IMR-90 (cell line): Measurements from ENCODE around the gene PTPRQ. TPM values are rescaled to one million over a fixed set of nuclear protein-coding genes. Genes with fewer than 3 reads are reported as not detected.

Experiments used
- ATAC-seq: fragments of 200-7000 bp; cut with Tn5 transposase; 2 replicates; pipeline ENCODE4 v1.9.1; 2020; ENCODE audit warnings: low read depth, mild to moderate bottlenecking, moderate library complexity
- BruUV-seq: library from RNA; stranded (reverse); fragments of 400-500 nt; replicated peaks from 2 replicates; lab custom pipeline; 2021; lab: Mats Ljungman, UMichigan
- CTCF ChIA-PET: fragments of 300-600 bp; formaldehyde crosslinking; extraction: SDS; loops from one replicate; lab custom pipeline; 2021; ENCODE audit warnings: antibody characterized with exemption; lab: Yijun Ruan, JAX
- POLR2A ChIA-PET: fragments of 300-600 bp; sonication (Branson Sonifier 250); formaldehyde crosslinking; loops from one replicate; lab custom pipeline; 2022; ENCODE audit warnings: antibody characterized with exemption; ENCODE audit not compliant: unreplicated experiment; lab: Charles Lee
- DNase-seq: peaks from one replicate; pipeline ENCODE4 v3.0.0; 2013
- H2AFZ ChIP-seq: replicated peaks from 2 replicates; pipeline ENCODE3; 2013; ENCODE audit warnings: low read length, mild to moderate bottlenecking; ENCODE audit not compliant: poor library complexity
- H2AK5ac ChIP-seq: 2 replicates; pipeline ENCODE4 v1.6.1; 2013; ENCODE audit warnings: low read depth, low read length, inconsistent platforms
- H2AK9ac ChIP-seq: replicated peaks from 2 replicates; pipeline ENCODE3; 2013; ENCODE audit warnings: mild to moderate bottlenecking, low read depth, low read length, moderate library complexity; ENCODE audit not compliant: poor library complexity
- H2BK120ac ChIP-seq: 2 replicates; pipeline ENCODE4 v1.6.1; 2013; ENCODE audit warnings: low read depth, low read length, inconsistent platforms
- H2BK15ac ChIP-seq: 3 replicates; pipeline ENCODE4 v1.6.1; 2013; ENCODE audit warnings: low read depth, low read length, inconsistent platforms
- H2BK20ac ChIP-seq: 2 replicates; pipeline ENCODE4 v1.6.1; 2013; ENCODE audit warnings: low read depth, mild to moderate bottlenecking, inconsistent platforms, low read length, moderate library complexity
- H2BK5ac ChIP-seq: 2 replicates; pipeline ENCODE4 v1.6.1; 2013; ENCODE audit warnings: mild to moderate bottlenecking, low read depth, low read length, inconsistent platforms; ENCODE audit not compliant: poor library complexity, severe bottlenecking
- H3K14ac ChIP-seq: replicated peaks from 2 replicates; pipeline ENCODE4 v1.6.1; 2013; ENCODE audit warnings: low read depth, low read length, inconsistent platforms
- H3K18ac ChIP-seq: 2 replicates; pipeline ENCODE4 v1.6.1; 2013; ENCODE audit warnings: low read depth, low read length, control low read depth
- H3K23ac ChIP-seq: 2 replicates; pipeline ENCODE4 v1.6.1; 2013; ENCODE audit warnings: low read depth, low read length, inconsistent platforms
- H3K27ac ChIP-seq: 2 replicates; pipeline ENCODE4 v1.5.1; 2013; ENCODE audit warnings: mild to moderate bottlenecking, control low read depth, low read length; ENCODE audit not compliant: insufficient read depth
- H3K27me3 ChIP-seq: 2 replicates; pipeline ENCODE4 v1.6.1; 2013; ENCODE audit warnings: low read length; ENCODE audit not compliant: control insufficient read depth, insufficient read depth
- H3K36me3 ChIP-seq: 2 replicates; pipeline ENCODE4 v1.6.1; 2013; ENCODE audit warnings: low read length, mixed read lengths; ENCODE audit not compliant: control insufficient read depth, insufficient read depth
- H3K4ac ChIP-seq: 2 replicates; pipeline ENCODE4 v1.6.1; 2013; ENCODE audit warnings: low read depth, low read length, inconsistent platforms
- H3K4me1 ChIP-seq: 2 replicates; pipeline ENCODE4 v1.6.1; 2013; ENCODE audit warnings: low read length, mixed read lengths; ENCODE audit not compliant: control insufficient read depth, insufficient read depth
- H3K4me2 ChIP-seq: 2 replicates; pipeline ENCODE4 v1.6.1; 2013; ENCODE audit warnings: low read depth, mild to moderate bottlenecking, control low read depth, low read length, moderate library complexity
- H3K4me3 ChIP-seq: 2 replicates; pipeline ENCODE4 v1.5.1; 2013; ENCODE audit warnings: low read depth, mild to moderate bottlenecking, control low read depth, low read length, moderate library complexity; ENCODE audit not compliant: insufficient read depth
- H3K56ac ChIP-seq: 2 replicates; pipeline ENCODE4 v1.6.1; 2013; ENCODE audit warnings: low read length, inconsistent platforms; ENCODE audit not compliant: insufficient read depth; ENCODE audit errors: extremely low read depth
- H3K79me1 ChIP-seq, 2 experiments: 2 replicates each; pipeline ENCODE4 v1.6.1; 2013; ENCODE audit warnings: low read length in 2 of 2, inconsistent platforms in 1 of 2, low read depth in 1 of 2
- H3K9ac ChIP-seq: 2 replicates; pipeline ENCODE4 v1.6.1; 2013; ENCODE audit warnings: low read depth, low read length, control low read depth
- H3K9me1 ChIP-seq: 2 replicates; pipeline ENCODE4 v1.6.1; 2013; ENCODE audit warnings: low read length, inconsistent platforms; ENCODE audit not compliant: insufficient read depth
- H3K9me3 ChIP-seq: 2 replicates; pipeline ENCODE4 v1.6.1; 2013; ENCODE audit warnings: low read length; ENCODE audit not compliant: control insufficient read depth, insufficient read depth
- H4K20me1 ChIP-seq: 2 replicates; pipeline ENCODE4 v1.6.1; 2013; ENCODE audit warnings: low read length, inconsistent platforms; ENCODE audit not compliant: insufficient read depth
- H4K5ac ChIP-seq: 2 replicates; pipeline ENCODE4 v1.6.1; 2013; ENCODE audit warnings: mild to moderate bottlenecking, low read depth, low read length, control low read depth
- H4K8ac ChIP-seq, 2 experiments: 2 replicates each; pipeline ENCODE4 v1.6.1; 2013; ENCODE audit warnings: low read depth in 2 of 2, low read length in 2 of 2, control low read depth in 1 of 2, inconsistent platforms in 1 of 2
- H4K91ac ChIP-seq: 2 replicates; pipeline ENCODE4 v1.6.1; 2013; ENCODE audit warnings: low read depth, low read length, inconsistent platforms; ENCODE audit not compliant: insufficient read depth
- CEBPB ChIP-seq: IDR thresholded peaks from 2 replicates; pipeline ENCODE4 v1.6.1; 2012; ENCODE audit warnings: low read depth, low read length, improper control_type of control experiment
- FOS ChIP-seq: fragments of 150-350 bp; IDR thresholded peaks from 2 replicates; pipeline ENCODE4 v1.6.1; 2016; ENCODE audit warnings: low read depth, low read length
- MXI1 ChIP-seq: IDR thresholded peaks from 2 replicates; pipeline ENCODE4 v1.6.1; 2012; ENCODE audit warnings: low read depth, mild to moderate bottlenecking, low read length, moderate library complexity, borderline replicate concordance
- POLR2A ChIP-seq: IDR thresholded peaks from 2 replicates; pipeline ENCODE4 v1.6.1; 2012; ENCODE audit warnings: mild to moderate bottlenecking, low read depth, low read length
- RCOR1 ChIP-seq: IDR thresholded peaks from 2 replicates; pipeline ENCODE4 v1.6.1; 2012; ENCODE audit warnings: mild to moderate bottlenecking, low read length, improper control_type of control experiment; ENCODE audit not compliant: insufficient replicate concordance
- RFX5 ChIP-seq: IDR thresholded peaks from 2 replicates; pipeline ENCODE4 v1.8.0; 2012; ENCODE audit warnings: low read depth, mild to moderate bottlenecking, low read length, moderate library complexity
- SMC3 ChIP-seq: fragments of 150-350 bp; IDR thresholded peaks from 2 replicates; pipeline ENCODE4 v1.6.1; 2016; ENCODE audit warnings: low read depth, mild to moderate bottlenecking, antibody characterized with exemption, low read length, moderate library complexity
- WGBS, 2 experiments: methylation state at CpG; one replicate each; pipeline versions ENCODE4 v1.1.5 to v1.1.7; 2013; ENCODE audit warnings: missing lambda C conversion rate in 2 of 2; ENCODE audit not compliant: insufficient read length in 1 of 2; ENCODE audit errors: extremely low coverage in 2 of 2; 5-methylcytosine and 5-hydroxymethylcytosine counted together
- dilution Hi-C: fragments of 300-500 bp; cut with HindIII; formaldehyde crosslinking; loops from one replicate; pipeline ENCODE4 v1.14.3; 2018; ENCODE audit warnings: low sequenced_read_pairs; ENCODE audit not compliant: unreplicated experiment
- in situ Hi-C: fragments of 300-500 bp; cut with MboI; formaldehyde crosslinking; loops from 3 replicates; pipeline ENCODE4 v1.14.3; 2019; ENCODE audit warnings: low sequenced_read_pairs, inconsistent platforms, mixed read lengths
- intact Hi-C: fragments of 100-400 bp; cut with micrococcal nuclease; formaldehyde crosslinking; loops from 2 replicates; pipeline ENCODE4 v1.10.0; 2022
- polyA plus RNA-seq, 3 experiments: library from polyadenylated mRNA; depleted of rRNA; stranded (reverse); fragments of >200 nt; gene quantifications; 2 replicates each; pipeline ENCODE4 v1.2.3, GENCODE V29; 2012; ENCODE audit warnings: low replicate concordance in 1 of 3
- total RNA-seq: library from RNA; depleted of rRNA; stranded (reverse); fragments of >200 nt; gene quantifications from 2 replicates; pipeline ENCODE4 v1.2.3, GENCODE V29; 2012
- TF ChIP-seq, protein P1 (sequence below): conservative IDR thresholded peaks from 2 replicates; pipeline ENCODE4 v1.5.1; 2012; ENCODE audit warnings: mild to moderate bottlenecking, low read depth, low read length, improper control_type of control experiment

PTPRQ gene
- total and polyA plus RNA-seq, 2 of the 4 experiments (the other 2 are of a cell fraction): 0.96 to 1.4 TPM

GRCh38 chr12:80704420-80704819, 260.4 kb downstream of the PTPRQ start:
- H2AK5ac ChIP-seq: no peak overlapping the region
- H3K4me3 ChIP-seq: no peak overlapping the region
- no peaks in the 10 kb centered on the region for H3K9me3 ChIP-seq
- dilution Hi-C loops: no loop called here
- TF ChIP-seq MXI1: no peak
- no peak for TF ChIP-seq CEBPB
- no peak for TF ChIP-seq POLR2A
- TF ChIP-seq RCOR1: no peak
- TF ChIP-seq SMC3: no peak
- TF ChIP-seq RFX5: no peak
- TF ChIP-seq FOS: no peak
- TF ChIP-seq, protein P1, sequence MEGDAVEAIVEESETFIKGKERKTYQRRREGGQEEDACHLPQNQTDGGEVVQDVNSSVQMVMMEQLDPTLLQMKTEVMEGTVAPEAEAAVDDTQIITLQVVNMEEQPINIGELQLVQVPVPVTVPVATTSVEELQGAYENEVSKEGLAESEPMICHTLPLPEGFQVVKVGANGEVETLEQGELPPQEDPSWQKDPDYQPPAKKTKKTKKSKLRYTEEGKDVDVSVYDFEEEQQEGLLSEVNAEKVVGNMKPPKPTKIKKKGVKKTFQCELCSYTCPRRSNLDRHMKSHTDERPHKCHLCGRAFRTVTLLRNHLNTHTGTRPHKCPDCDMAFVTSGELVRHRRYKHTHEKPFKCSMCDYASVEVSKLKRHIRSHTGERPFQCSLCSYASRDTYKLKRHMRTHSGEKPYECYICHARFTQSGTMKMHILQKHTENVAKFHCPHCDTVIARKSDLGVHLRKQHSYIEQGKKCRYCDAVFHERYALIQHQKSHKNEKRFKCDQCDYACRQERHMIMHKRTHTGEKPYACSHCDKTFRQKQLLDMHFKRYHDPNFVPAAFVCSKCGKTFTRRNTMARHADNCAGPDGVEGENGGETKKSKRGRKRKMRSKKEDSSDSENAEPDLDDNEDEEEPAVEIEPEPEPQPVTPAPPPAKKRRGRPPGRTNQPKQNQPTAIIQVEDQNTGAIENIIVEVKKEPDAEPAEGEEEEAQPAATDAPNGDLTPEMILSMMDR: no peak
- no peak for ATAC-seq
- no peak overlapping the region for H4K91ac ChIP-seq
- no peak overlapping the region for H2BK15ac ChIP-seq
- H3K9me1 ChIP-seq: no peaks in the 10 kb centered on the region
- H3K23ac ChIP-seq: no peak overlapping the region
- H4K5ac ChIP-seq: no peak overlapping the region
- no TSS peak for BruUV-seq
- no peak overlapping the region for H2AK9ac ChIP-seq
- H3K56ac ChIP-seq: no peak overlapping the region
- H3K36me3 ChIP-seq: no peaks in the 10 kb centered on the region
- H3K4me2 ChIP-seq: no peak overlapping the region
- no peak overlapping the region for H3K14ac ChIP-seq
- ChIA-PET POLR2A (no interaction called here), CTCF (no interaction called here)
- H3K9ac ChIP-seq: no peak overlapping the region
- no peak overlapping the region for H3K27ac ChIP-seq
- in situ Hi-C loops: no loop called here
- H3K18ac ChIP-seq: no peak overlapping the region
- no peak overlapping the region for H2BK5ac ChIP-seq
- H4K8ac ChIP-seq: no peak overlapping the region
- H2AFZ ChIP-seq: no peak overlapping the region
- no peak for DNase-seq
- peaks cover 2% of the 10 kb centered on the region; the same call in 1 of the 2 replicates for H3K4me1 ChIP-seq
- H3K4ac ChIP-seq: no peak overlapping the region
- no peaks in the 10 kb centered on the region for H4K20me1 ChIP-seq
- intact Hi-C loops: no loop called here
- WGBS, 2 experiments: no CpG with 5 or more reads among the region's 2 CpGs
- H2BK120ac ChIP-seq: no peak overlapping the region
- H2BK20ac ChIP-seq: no peak overlapping the region
- no peaks in the 10 kb centered on the region for H3K27me3 ChIP-seq
- no peaks in the 10 kb centered on the region for H3K79me1 ChIP-seq
